ENCODE data around the gene STYXL2. TPM values are rescaled to one million over a fixed set of nuclear protein-coding genes. Genes with fewer than 3 reads are reported as not detected.
A peak's percentile ranks its signal among the peaks of the same experiment; 100 is the strongest.

STYXL2 gene
- total RNA-seq, 1 experiment from 2014 or later, result not detected

DNA sequence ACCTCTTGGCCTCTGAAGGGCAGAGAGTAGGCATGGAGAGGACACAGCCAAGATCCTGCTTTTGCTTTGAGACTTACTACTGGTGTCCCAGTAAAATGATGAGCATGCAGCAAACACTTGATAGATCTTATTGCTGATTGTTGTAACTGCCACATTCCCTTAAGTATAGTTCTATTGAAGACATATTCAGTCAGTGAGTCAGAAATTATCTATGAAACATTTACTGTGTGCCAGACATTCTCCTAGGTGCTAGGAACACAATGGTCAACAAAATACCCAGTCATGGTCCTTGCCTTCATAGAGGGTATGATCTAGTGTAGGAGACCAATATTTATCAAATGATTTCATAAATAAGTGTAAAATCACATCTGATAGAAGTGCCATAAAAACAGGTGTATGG is 13.6 kb downstream of the STYXL2 start:
- no peak for DNase-seq (ENCODE audit: low read depth)

DNA sequence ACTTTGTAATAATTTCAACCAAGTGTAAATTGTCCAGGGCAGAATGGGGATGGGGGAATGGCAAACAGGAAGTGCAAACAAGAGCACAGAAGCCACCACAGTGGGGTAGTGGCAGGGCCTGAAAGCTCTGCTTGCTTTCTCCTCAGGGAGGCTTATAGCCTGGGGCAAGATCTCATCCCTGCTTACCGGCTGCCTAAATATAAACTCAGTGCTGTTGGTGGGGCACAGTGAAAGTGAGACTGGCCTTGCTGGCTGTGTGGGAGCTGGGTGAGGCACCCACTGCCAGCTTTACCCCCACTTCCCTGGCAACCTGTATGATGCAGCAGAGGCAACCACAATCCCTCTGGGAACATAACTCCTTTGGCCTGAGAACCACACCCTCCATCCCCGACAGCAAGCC is 15.2 kb downstream of the STYXL2 start:
- DNase-seq (ENCODE audit: low read depth), result peak; percentile 16

DNA sequence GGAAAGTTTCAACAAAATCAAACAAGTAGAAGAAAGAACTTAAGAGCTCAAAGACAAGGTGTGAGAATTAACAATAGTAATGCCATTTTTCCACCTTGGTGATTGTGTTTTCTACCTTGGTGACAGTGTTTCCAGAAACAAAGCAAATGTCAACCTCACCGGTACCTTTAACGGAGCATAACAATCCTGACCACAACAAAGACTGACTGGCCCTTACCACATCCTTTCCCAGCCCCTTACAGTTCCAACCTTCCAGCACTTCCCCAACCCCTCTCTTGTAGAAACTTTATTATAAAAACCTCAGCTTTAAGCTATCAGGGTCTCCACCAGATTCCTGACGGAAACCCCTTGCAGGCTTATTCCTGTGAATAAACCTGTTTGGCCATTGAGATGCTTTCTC is 16.7 kb downstream of the STYXL2 start:
- peak; percentile 19 for DNase-seq (ENCODE audit: low read depth)

GRCh38 chr1:167111868-167112709 is 18.2 kb downstream of the STYXL2 start:
- DNase-seq (ENCODE audit: low read depth), result no peak

DNA sequence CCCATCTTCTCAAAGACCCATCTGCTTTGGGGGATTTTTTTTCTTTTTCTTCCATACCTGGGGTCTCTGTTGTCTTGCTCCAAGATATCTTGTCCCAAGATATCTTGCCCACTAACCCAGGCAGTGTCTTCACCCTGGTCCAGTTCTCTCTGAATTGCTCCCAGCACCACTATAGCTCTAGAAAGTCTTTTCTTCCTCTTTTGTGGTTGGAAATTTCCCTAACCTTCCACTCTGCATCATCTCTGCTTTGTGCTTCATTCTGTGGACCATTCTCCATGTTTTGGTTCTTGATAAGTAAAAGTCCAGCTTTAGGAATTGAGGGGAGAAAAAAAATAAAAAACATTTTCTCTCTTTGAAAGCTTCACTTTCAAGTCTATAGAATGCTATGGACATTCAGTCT is 20.9 kb downstream of the STYXL2 start:
- DNase-seq (ENCODE audit: low read depth), result no peak

- DNase-seq (ENCODE audit: low read depth), result no peak
Measured at GRCh38 chr1:167115655-167116054, 21.8 kb downstream of the STYXL2 start.

DNA sequence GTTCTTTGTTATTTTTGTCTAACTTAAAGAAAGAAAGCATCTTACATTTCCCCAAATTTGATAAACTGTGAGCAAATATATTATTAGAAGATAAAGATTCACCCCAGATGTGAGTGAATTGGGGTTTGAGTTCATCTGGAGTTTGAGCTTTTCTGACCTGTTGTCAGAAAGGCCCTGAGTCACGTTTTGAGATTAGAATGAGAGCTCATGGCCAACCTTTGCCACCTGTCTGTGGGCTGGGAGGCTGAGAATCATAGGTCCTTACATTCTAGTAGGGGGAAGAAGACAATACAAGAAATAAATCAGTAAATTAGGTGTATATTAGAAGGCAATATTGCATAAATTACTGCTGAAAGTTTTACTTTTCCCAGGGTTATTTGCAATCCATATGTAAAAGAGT is 22.3 kb downstream of the STYXL2 start:
- DNase-seq (ENCODE audit: low read depth), result no peak

DNA sequence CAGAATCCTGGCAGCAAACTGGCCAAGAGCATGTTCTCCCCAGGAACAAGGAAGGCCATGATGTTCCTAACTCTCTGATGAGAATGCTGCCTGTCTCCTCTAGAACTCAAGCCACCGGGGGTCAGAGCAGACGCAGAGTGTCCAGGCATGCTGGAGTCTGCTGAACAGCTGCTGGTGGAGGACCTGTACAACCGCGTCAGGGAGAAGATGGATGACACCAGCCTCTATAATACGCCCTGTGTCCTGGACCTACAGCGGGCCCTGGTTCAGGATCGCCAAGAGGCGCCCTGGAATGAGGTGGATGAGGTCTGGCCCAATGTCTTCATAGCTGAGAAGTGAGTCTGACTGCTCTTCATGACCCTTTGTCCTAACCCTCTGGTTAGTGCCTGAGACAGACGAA is 23.4 kb downstream of the STYXL2 start:
- no peak for DNase-seq (ENCODE audit: low read depth)

DNA sequence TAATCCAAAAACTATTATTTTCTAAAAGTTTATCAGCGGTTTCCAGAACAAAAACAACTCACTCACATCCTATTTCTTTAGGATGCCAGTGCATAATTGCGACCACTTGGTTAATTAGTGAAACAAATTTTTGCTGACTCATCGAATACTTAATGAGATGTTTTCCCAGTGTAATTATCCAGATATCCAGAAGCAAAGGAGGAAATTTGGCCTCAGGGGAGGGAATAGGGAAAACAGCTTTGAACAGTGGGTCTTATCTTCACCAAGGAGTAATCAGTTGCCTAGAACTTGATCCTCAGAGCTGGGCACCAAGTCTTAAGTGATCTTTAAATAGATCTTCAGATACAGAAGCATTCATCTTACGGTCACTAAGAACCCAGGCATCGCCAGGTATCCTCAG is 24.3 kb downstream of the STYXL2 start:
- DNase-seq (ENCODE audit: low read depth), result no peak

DNA sequence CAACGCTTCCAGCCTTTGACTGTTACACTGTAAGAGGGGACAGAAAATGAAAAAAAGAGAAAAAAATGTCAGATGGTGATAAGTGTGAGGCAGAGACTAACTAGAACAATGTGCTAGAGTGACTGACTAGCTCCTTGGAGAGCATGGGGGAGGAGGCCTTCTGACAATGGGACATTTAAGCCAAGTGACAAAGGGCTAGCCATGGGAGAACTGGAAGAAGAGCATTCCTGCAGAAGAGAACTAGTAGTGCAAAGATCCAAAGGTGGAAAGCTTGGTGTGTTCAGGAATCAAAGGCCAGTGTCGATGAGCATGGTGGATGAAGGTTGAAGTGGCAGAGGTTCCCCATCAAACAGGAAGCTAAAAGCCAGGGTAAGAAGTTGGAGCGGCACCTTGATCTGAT is 25.8 kb downstream of the STYXL2 start:
- DNase-seq (ENCODE audit: low read depth), result no peak

DNA sequence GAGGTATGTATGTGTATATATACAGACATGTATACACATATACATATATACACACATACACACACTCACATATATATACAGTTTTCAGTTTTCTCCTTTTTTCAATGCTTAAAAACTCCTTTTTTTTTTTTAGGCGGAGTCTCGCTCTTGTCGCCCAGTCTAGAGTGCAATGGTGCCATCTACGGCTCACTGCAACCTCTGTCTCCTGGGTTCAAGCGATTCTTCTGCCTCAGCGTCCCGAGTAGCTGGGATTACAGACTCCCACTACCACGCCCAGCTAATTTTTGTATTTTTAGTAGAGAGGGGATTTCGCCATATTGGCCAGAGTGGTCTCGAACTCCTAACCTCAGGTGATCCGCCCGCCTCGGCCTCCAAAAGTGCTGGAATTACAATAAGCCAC is 27.0 kb downstream of the STYXL2 start:
- DNase-seq (ENCODE audit: low read depth), result no peak

DNA sequence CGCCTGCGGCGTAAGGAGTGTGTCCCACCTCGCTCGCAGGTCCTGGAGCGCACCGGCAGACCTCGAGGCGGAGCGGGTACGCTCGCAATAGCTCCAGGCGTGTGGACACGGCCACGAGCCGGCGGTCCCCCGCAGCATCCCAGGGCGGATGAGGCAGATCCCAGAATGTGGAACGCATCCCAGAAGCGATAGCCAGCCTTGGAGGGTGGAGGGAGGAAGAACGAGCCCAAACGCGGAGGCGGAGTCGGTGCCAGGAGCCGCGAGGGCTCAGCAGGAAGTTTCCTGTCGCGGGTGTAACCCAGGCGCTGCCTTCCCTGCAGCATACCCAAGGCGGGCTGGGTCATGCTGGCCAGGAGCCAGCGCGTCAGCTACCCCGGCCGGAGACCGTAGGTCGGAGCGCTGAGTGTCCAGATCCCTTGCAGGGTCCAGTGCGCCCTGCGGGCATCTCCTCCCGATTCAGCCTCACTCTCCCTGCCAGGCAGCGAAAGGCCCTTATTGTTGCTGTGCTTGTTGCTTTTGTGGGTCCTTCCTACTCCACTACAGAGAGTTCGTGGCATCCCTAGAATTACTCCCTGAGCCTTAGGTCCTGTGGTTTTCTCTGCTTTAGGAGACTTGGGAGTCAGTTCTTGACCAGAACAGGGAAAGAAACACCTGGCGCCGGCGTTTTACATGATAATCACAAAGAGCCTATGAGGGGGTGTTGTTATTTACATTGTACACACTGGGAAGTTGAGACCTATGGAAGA is 27.7 kb downstream of the STYXL2 start:
- peak; percentile 73 for DNase-seq (ENCODE audit: low read depth)

DNA sequence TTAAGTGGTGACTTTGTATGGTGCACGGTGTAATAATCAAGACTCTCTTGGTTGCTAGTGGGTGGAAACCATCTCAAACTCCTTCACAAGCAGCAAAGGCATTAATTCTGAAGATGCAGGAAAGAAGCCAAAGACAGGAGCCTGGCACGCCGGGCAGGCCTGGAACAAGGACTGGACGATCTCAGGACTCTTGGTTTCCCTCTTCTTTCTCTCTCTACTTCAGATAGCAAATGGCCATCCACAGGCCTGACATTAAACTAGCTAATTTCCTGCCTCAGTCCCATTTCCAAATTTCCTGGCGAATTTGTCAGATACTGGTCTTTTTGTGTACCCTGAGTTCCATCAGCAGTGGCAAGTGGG is 28.2 kb downstream of the STYXL2 start:
- DNase-seq (ENCODE audit: low read depth), result no peak

GRCh38 chr1:167122568-167122967 is 28.7 kb downstream of the STYXL2 start:
- DNase-seq (ENCODE audit: low read depth), result no peak

DNA sequence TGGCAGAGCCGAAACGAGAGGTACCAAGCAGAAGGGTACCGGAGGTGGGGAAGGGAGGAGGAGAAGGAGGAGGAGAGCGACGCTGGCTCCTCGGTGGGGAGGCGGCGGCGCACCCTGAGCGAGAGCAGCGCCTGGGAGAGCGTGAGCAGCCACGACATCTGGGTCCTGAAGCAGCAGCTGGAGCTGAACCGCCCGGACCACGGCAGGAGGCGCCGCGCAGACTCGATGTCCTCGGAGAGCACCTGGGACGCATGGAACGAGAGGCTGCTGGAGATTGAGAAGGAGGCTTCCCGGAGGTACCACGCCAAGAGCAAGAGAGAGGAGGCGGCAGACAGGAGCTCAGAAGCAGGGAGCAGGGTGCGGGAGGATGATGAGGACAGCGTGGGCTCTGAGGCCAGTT is 32.4 kb downstream of the STYXL2 start:
- DNase-seq (ENCODE audit: low read depth), result no peak

- DNase-seq (ENCODE audit: low read depth), result no peak
Measured at GRCh38 chr1:167126811-167127210, 32.9 kb downstream of the STYXL2 start.

- DNase-seq (ENCODE audit: low read depth), result no peak
Measured at GRCh38 chr1:167127236-167127635, 33.4 kb downstream of the STYXL2 start.

DNA sequence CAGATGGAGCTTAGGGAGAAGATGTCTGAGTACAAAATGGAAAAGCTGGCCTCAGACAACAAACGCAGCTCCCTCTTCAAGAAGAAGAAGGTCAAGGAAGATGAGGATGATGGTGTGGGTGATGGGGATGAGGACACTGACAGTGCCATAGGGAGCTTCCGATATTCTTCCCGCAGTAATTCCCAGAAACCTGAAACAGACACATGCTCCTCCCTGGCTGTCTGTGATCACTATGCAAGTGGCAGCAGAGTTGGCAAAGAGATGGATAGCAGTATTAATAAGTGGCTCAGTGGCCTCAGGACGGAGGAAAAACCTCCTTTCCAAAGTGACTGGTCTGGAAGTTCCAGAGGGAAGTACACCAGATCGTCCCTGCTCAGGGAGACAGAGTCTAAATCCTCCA is 33.8 kb downstream of the STYXL2 start:
- DNase-seq (ENCODE audit: low read depth), result no peak

GRCh38 chr1:167128261-167129227 is 34.7 kb downstream of the STYXL2 start:
- DNase-seq (ENCODE audit: low read depth), result no peak

DNA sequence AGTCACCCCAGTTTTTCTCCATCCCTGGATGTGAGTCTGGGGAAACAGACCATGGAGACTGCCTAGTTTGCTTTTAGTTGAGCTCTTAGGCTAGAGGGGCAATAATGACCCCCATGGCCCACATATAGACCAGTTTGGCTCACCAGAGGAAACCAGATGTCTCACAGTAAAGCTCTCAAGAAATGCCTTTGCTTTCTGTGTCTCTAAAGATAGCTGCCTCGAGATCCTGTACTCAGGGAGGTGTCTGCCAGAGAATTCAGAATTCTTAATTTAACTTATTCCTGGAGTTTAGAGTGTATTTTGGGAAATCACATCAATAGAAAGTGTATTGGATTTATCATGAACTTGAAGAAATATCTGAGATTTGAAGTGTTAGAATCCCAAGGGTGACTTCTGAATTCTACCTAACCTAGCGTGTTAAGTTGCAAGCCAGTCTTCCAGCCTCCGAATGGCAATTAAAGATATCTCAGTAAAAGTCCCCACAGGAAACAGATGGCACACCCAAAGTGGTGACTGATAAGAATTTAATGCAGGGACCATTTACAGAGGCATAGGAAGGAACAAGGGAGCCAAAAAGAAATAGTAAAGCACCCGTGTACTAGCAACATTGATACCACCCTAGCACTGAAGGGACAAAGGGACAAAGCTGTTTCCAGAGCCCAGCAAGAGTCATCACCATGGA is 37.1 kb downstream of the STYXL2 start:
- DNase-seq (ENCODE audit: low read depth), result no peak

DNA sequence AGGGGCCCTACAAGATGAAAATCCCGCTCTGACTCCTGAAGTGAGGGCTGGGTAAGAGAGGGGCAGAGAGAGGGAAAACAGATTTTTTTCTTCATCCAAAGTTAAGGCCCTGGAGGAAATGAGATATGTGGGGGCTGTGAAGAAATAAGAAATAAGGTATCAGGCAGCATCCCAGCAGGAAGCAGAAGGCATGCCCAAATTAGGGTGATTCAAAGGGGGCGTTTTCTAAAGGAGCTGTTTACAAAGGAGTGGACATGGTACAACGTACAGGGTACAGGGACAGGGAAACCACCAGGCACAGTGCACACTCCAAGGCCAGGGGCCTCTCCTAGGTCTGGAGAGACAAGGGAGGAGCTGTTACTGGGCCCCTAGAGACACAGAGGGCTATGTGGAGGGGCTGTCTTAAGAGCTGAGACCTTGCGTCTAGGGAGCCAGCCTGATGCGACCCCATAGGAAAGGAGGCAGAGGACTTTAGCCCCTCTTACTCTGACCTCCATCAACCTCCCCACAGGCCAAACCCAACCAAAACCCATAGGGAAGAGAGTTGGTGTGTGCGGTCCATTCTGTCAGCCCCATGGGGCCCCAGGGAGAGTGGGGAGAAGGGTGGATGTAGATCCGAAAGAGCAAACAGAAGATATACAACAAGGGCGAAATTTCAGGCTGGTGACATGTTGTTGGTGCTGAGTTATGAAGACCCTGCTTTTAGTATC is 38.6 kb downstream of the STYXL2 start:
- DNase-seq (ENCODE audit: low read depth), result no peak

Data from Daoy (cell line).